ENCODE results near the gene DNAJB9. TPM values are rescaled to one million over a fixed set of nuclear protein-coding genes. Genes with fewer than 3 reads are reported as not detected.

Gene DNAJB9
- total and polyA plus RNA-seq, 12 donors, result 8.4 to 175 (median 44.9) TPM

DNA sequence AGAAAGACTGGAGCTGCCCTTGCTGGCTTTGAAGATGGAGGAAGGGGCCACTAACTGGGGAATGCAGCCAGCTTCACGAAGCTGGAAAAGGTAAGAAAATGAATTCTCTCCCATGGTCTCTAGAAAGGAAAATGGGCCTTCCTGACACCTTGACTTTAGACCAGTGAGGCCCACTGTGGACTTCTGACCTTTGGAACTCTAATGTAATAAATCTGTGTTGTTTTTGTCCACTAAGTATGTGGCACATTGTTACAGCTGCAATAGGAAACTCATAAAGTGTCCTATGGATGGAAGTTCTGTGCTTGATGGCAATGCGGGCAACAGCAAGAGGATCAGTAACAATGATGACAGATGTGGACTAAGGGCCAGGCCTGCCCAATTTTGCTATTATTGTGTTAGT lies 20.9 kb downstream of the DNAJB9 start:
- Histone ChIP-seq H3K4me3 (no peak overlapping the region), H3K4me1 (replicated peaks in 1 of 2) (no peaks in the 10 kb centered on the region), H3K27me3 (no peaks in the 10 kb centered on the region), H3K36me3 (replicated peaks in 1 of 2) (no peaks in the 10 kb centered on the region), H3K9me3 (replicated peaks in 1 of 3) (no peaks in the 10 kb centered on the region), H3K27ac (no peak overlapping the region)
- WGBS, 4 donors, result 78 to 91% (median 85%) methylated on average over 2 of the region's 2 CpGs
- no peak for TF ChIP-seq POLR2A (IDR thresholded peaks at IDR 0.05)
- TF ChIP-seq, protein P1, sequence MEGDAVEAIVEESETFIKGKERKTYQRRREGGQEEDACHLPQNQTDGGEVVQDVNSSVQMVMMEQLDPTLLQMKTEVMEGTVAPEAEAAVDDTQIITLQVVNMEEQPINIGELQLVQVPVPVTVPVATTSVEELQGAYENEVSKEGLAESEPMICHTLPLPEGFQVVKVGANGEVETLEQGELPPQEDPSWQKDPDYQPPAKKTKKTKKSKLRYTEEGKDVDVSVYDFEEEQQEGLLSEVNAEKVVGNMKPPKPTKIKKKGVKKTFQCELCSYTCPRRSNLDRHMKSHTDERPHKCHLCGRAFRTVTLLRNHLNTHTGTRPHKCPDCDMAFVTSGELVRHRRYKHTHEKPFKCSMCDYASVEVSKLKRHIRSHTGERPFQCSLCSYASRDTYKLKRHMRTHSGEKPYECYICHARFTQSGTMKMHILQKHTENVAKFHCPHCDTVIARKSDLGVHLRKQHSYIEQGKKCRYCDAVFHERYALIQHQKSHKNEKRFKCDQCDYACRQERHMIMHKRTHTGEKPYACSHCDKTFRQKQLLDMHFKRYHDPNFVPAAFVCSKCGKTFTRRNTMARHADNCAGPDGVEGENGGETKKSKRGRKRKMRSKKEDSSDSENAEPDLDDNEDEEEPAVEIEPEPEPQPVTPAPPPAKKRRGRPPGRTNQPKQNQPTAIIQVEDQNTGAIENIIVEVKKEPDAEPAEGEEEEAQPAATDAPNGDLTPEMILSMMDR (IDR thresholded peaks at IDR 0.05), result no peak
- intact Hi-C loops (cut with DNase I), result no loop called here
- DNase-seq, result no peak

DNA sequence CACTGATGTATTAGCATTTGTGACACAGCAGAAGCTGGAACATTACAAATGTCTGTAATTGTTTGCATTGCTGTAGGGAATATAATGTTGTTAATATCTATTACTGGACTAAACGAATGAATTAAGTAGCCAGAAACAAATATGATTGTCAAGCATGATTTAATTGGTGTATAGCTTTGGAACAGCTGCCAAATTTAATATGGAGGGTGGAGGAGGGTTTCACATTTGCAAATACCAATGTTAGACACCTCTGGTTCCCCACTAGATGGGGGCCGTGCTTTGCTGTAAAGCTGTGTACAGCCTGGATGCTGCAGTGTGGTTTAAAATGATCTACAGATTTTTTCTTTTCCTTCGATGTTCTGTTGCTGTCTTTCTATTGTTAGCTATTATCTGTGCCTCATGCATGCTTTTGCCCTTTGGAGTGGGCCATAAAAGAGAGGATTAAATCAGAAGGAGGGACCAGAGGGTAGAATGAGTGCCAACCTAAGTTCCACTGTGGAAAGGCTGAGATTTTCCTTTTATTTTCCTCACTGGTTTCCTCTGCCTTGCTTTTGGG lies 23.1 kb downstream of the DNAJB9 start:
- WGBS, 4 donors, result 44 to 73% (median 54%) methylated on average over 3 of the region's 3 CpGs
- no peaks in the 10 kb centered on the region for H3K27me3 ChIP-seq
- H3K27ac ChIP-seq, result no peak overlapping the region
- intact Hi-C loops (cut with DNase I), result no loop called here
- DNase-seq, result no peak
- H3K4me1 ChIP-seq (replicated peaks in 1 of 2), result no peaks in the 10 kb centered on the region
- no peaks in the 10 kb centered on the region for H3K36me3 ChIP-seq (replicated peaks in 1 of 2)
- TF ChIP-seq, protein P1 (IDR thresholded peaks at IDR 0.05), result no peak
- TF ChIP-seq POLR2A (IDR thresholded peaks at IDR 0.05), result no peak
- H3K9me3 ChIP-seq (replicated peaks in 1 of 3), result no peaks in the 10 kb centered on the region
- H3K4me3 ChIP-seq, result no peak overlapping the region

DNA sequence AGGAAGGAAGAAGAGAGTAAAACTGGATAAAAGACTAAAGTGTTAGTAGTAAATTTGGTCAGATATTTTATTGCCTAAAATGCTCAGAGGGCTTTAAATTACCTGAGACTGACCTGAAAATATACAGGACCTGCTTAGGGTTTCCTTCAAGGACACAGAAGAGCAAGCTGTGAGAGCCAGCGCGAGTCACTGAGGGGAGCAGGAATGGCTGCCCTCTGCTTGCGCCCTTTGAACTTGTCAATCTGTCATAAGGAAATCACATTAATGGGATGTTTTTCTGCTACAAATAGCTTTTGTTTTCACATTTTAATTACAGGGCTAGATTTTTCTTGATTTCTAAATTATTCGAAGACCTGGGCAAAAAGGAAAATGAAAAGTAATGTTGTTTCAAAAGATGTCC lies 26.9 kb downstream of the DNAJB9 start:
- H3K4me3 ChIP-seq, result no peak overlapping the region
- H3K27ac ChIP-seq, result no peak overlapping the region
- intact Hi-C loops (cut with DNase I), result no loop called here
- no peak for DNase-seq
- no peak for TF ChIP-seq POLR2A (IDR thresholded peaks at IDR 0.05)
- TF ChIP-seq, protein P1 (IDR thresholded peaks at IDR 0.05), result no peak
- WGBS, 4 donors, result 88 to 96% (median 91%) methylated on average over 4 of the region's 4 CpGs
- H3K27me3 ChIP-seq, result peaks cover 4% of the 10 kb centered on the region
- H3K36me3 ChIP-seq (replicated peaks in 1 of 2), result no peaks in the 10 kb centered on the region
- H3K4me1 ChIP-seq (replicated peaks in 1 of 2), result no peaks in the 10 kb centered on the region
- no peaks in the 10 kb centered on the region for H3K9me3 ChIP-seq (replicated peaks in 1 of 3)

DNA sequence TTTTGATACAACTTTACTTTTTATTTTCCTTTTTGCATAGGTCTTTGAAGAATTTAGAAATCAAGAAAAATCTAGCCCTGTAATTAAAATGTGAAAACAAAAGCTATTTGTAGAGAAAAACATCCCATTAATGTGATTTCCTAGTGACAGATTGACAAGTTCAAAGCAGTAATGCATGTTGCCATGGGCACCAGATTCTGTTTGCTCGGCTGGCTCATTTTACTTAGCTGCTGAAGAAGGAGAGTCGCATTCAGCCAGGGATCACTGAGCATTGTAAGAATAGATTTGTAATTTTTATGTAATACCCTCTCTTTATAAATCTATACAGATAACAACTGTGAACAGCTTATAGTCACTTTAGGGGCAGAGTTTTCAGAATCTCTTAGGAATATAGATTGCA lies 28.5 kb downstream of the DNAJB9 start:
- H3K27ac ChIP-seq, result no peak overlapping the region
- H3K4me3 ChIP-seq, result no peak overlapping the region
- no peaks in the 10 kb centered on the region for H3K9me3 ChIP-seq (replicated peaks in 1 of 3)
- H3K27me3 ChIP-seq, result peaks cover 4% of the 10 kb centered on the region
- no peaks in the 10 kb centered on the region for H3K36me3 ChIP-seq (replicated peaks in 1 of 2)
- DNase-seq, result no peak
- 73 to 89% (median 81%) methylated on average over 2 of the region's 2 CpGs for WGBS, 4 donors
- H3K4me1 ChIP-seq (replicated peaks in 1 of 2), result no peaks in the 10 kb centered on the region
- intact Hi-C loops (cut with DNase I), result no loop called here
- no peak for TF ChIP-seq POLR2A (IDR thresholded peaks at IDR 0.05)
- TF ChIP-seq, protein P1 (IDR thresholded peaks at IDR 0.05), result no peak
